OCI-LY7 (cell line): ENCODE measurements around the gene PTX4.

ENCODE experiments used
- CTCF ChIP-seq: fragments of 200-600 bp; sonication (generic); conservative IDR thresholded peaks from 2 replicates; pipeline ENCODE4 v1.5.1; 2014; ENCODE audit warnings: mild to moderate bottlenecking, antibody characterized with exemption, low read length, moderate library complexity, mixed read lengths
- EZH2phosphoT487 ChIP-seq: fragments of 200-600 bp; sonication (generic); IDR thresholded peaks from 2 replicates; pipeline ENCODE4 v1.6.1; 2018; ENCODE audit warnings: low read depth, borderline replicate concordance, mild to moderate bottlenecking, mixed run types, antibody characterized with exemption, low read length, moderate library complexity, mixed read lengths

GRCh38 chr16:1523581-1524245 lies 35.0 kb upstream of the PTX4 start:
- TF ChIP-seq EZH2phosphoT487 = no peak
- TF ChIP-seq CTCF = no peak
